CD4-positive, alpha-beta T cell treated with Interleukin-4 for 4 hours (primary cell): ENCODE measurements around the gene RNF150.

Experiments used
- DNase-seq: peaks from one replicate; pipeline ENCODE4 v3.0.0-alpha.2; 2020

RNF150 gene

GRCh38 chr4:140903522-140904475, 229.5 kb downstream of the RNF150 start:
- no peak for DNase-seq

- no peak for DNase-seq
Measured at GRCh38 chr4:140901736-140902336, 231.4 kb downstream of the RNF150 start.

- no peak for DNase-seq
Measured at GRCh38 chr4:140893939-140894338, 239.3 kb downstream of the RNF150 start.

- DNase-seq: no peak
Measured at GRCh38 chr4:140888054-140888453, 245.2 kb downstream of the RNF150 start.

GRCh38 chr4:140887467-140887866, 245.8 kb downstream of the RNF150 start:
- DNase-seq: no peak

GRCh38 chr4:140884431-140885058, 248.7 kb downstream of the RNF150 start:
- DNase-seq: peak; percentile 19

- no peak for DNase-seq
Measured at GRCh38 chr4:140877781-140878180, 255.5 kb downstream of the RNF150 start.

- no peak for DNase-seq
Measured at GRCh38 chr4:140876615-140877364, 256.5 kb downstream of the RNF150 start.

GRCh38 chr4:140875746-140876452, 257.4 kb downstream of the RNF150 start:
- no peak for DNase-seq

- no peak for DNase-seq
Measured at GRCh38 chr4:140874056-140874455, 259.2 kb downstream of the RNF150 start.

- no peak for DNase-seq
Measured at GRCh38 chr4:140871368-140871767, 261.9 kb downstream of the RNF150 start.

GRCh38 chr4:140870427-140870826, 262.8 kb downstream of the RNF150 start:
- DNase-seq: no peak

- DNase-seq: no peak
Measured at GRCh38 chr4:140869446-140869845, 263.8 kb downstream of the RNF150 start.

- DNase-seq: no peak
Measured at GRCh38 chr4:140867356-140867755, 265.9 kb downstream of the RNF150 start.

GRCh38 chr4:140866492-140867005, 266.7 kb downstream of the RNF150 start:
- no peak for DNase-seq

- DNase-seq: no peak
Measured at GRCh38 chr4:140865253-140866217, 267.7 kb downstream of the RNF150 start.

GRCh38 chr4:140863197-140863596, 270.1 kb downstream of the RNF150 start:
- no peak for DNase-seq

- DNase-seq: no peak
Measured at GRCh38 chr4:140862177-140862442, 271.2 kb downstream of the RNF150 start.

- peak; percentile 44 for DNase-seq
Measured at GRCh38 chr4:140861359-140862176, 271.7 kb downstream of the RNF150 start.

GRCh38 chr4:140858897-140859296, 274.4 kb downstream of the RNF150 start:
- no peak for DNase-seq
